ENCODE data around the gene ARID5A.
"Not testable (repeated sequence)": the region's sequence is repeated elsewhere in the genome, so short reads cannot be mapped to it uniquely, and the experiment has no call there.

ARID5A gene

GRCh38 chr2:96542357-96542977 lies 5.9 kb downstream of the ARID5A start:
- DNase-seq = no peak

- no peak for DNase-seq
Observed at GRCh38 chr2:96546321-96546720, 9.8 kb downstream of the ARID5A start.

GRCh38 chr2:96546797-96547196 lies 10.2 kb downstream of the ARID5A start:
- no peak for DNase-seq

- DNase-seq = no peak
Observed at GRCh38 chr2:96547203-96547641, 10.7 kb downstream of the ARID5A start.

GRCh38 chr2:96547731-96548171 lies 11.2 kb downstream of the ARID5A start:
- DNase-seq = no peak

GRCh38 chr2:96548558-96549465 lies 12.3 kb downstream of the ARID5A start:
- no peak for DNase-seq

- no peak for DNase-seq
Observed at GRCh38 chr2:96549466-96549785, 12.9 kb downstream of the ARID5A start.

- DNase-seq = no peak
Observed at GRCh38 chr2:96549967-96550786, 13.6 kb downstream of the ARID5A start.

- no peak for DNase-seq
Observed at GRCh38 chr2:96550787-96551604, 14.4 kb downstream of the ARID5A start.

GRCh38 chr2:96551605-96552314 lies 15.2 kb downstream of the ARID5A start:
- DNase-seq = no peak

- no peak for DNase-seq
Observed at GRCh38 chr2:96552315-96553175, 16.0 kb downstream of the ARID5A start.

GRCh38 chr2:96553176-96553956 lies 16.8 kb downstream of the ARID5A start:
- DNase-seq = no peak

GRCh38 chr2:96553957-96554292 lies 17.4 kb downstream of the ARID5A start:
- DNase-seq = not testable (repeated sequence)

- peak; percentile 64 for DNase-seq
Observed at GRCh38 chr2:96554293-96555145, 18.0 kb downstream of the ARID5A start.

- no peak for DNase-seq
Observed at GRCh38 chr2:96555146-96555610, 18.6 kb downstream of the ARID5A start.

GRCh38 chr2:96556441-96557330 lies 20.1 kb downstream of the ARID5A start:
- DNase-seq = peak; percentile 89

- not testable (repeated sequence) for DNase-seq
Observed at GRCh38 chr2:96557421-96557820, 20.9 kb downstream of the ARID5A start.

GRCh38 chr2:96558061-96558460 lies 21.5 kb downstream of the ARID5A start:
- DNase-seq = no peak

All from stimulated activated CD4-positive, alpha-beta T cell treated with anti-CD3 and anti-CD28 coated beads, Interleukin-1b, Interleukin-23, amount 100 ng/mL, for 48 hours (primary cell).